ENCODE measurements around the gene SPEN.

The SPEN gene

GRCh38 chr1:15852828-15853302 is 5.4 kb downstream of the SPEN start (continued):
- TF ChIP-seq ZNF549 (tag by site-specific recombination; IDR thresholded peaks at IDR 0.05), result no peak
- TF ChIP-seq KLF7 (tag by site-specific recombination; IDR thresholded peaks at IDR 0.05; ENCODE audit: borderline replicate concordance), result no peak
- TF ChIP-seq ZBTB20 (tag by site-specific recombination; IDR thresholded peaks at IDR 0.05), result no peak
- no peak for TF ChIP-seq ZNF529 (tag by site-specific recombination; IDR thresholded peaks at IDR 0.05; ENCODE audit: insufficient replicate concordance)
- no peak for TF ChIP-seq ZNF23 (tag by site-specific recombination; IDR thresholded peaks at IDR 0.05; ENCODE audit: borderline replicate concordance)
- 0 out of 2 replicates have a peak, but pooled peaks have one; percentile 29 for TF ChIP-seq SCRT1 (tag by site-specific recombination; IDR thresholded peaks at IDR 0.05; ENCODE audit: borderline replicate concordance)
- TF ChIP-seq ZNF26 (tag by site-specific recombination; IDR thresholded peaks at IDR 0.05), result no peak
- TF ChIP-seq GLIS1 (tag by site-specific recombination; IDR thresholded peaks at IDR 0.05), result peak; percentile 87
- TF ChIP-seq REST (tag by site-specific recombination; IDR thresholded peaks at IDR 0.05), result no peak
- peak; percentile 36; the same call in 1 of the 2 replicates for TF ChIP-seq SP7 (tag by site-specific recombination; IDR thresholded peaks at IDR 0.05)
- no peak for TF ChIP-seq ZNF776 (tag by site-specific recombination; IDR thresholded peaks at IDR 0.05; ENCODE audit: borderline replicate concordance)
- no peak for TF ChIP-seq ZBTB17 (tag by site-specific recombination; IDR thresholded peaks at IDR 0.05)
- peak; percentile 82 for TF ChIP-seq PRDM10 (tag by site-specific recombination; IDR thresholded peaks at IDR 0.05)
- TF ChIP-seq ZNF621 (tag by site-specific recombination; IDR thresholded peaks at IDR 0.05), result no peak
- no peak for TF ChIP-seq ZNF2 (tag by site-specific recombination; IDR thresholded peaks at IDR 0.05)
- peak; percentile 16; the same call in 1 of the 2 replicates for TF ChIP-seq ZNF121 (tag by site-specific recombination; IDR thresholded peaks at IDR 0.05)
- TF ChIP-seq HOXC10 (CRISPR knock-in tag; IDR thresholded peaks at IDR 0.05), result no peak
- TF ChIP-seq ZSCAN5A (tag by site-specific recombination; IDR thresholded peaks at IDR 0.05), result no peak
- TF ChIP-seq YY1 (tag by site-specific recombination; IDR thresholded peaks at IDR 0.05), result no peak
- TF ChIP-seq SETDB1 (IDR thresholded peaks at IDR 0.05; ENCODE audit: insufficient read length, low read length), result no peak
- no peak for TF ChIP-seq KLF1 (tag by site-specific recombination; IDR thresholded peaks at IDR 0.05)
- TF ChIP-seq ZBTB8A (tag by site-specific recombination; IDR thresholded peaks at IDR 0.05), result no peak
- peak; percentile 18; the same call in 1 of the 2 replicates for TF ChIP-seq GLIS2 (tag by site-specific recombination; IDR thresholded peaks at IDR 0.05)
- TF ChIP-seq KLF9 (tag by site-specific recombination; IDR thresholded peaks at IDR 0.05; ENCODE audit: low read depth), result no peak
- no peak for TF ChIP-seq ZNF24 (tag by site-specific recombination; IDR thresholded peaks at IDR 0.05)
- TF ChIP-seq HOXA7 (CRISPR knock-in tag; IDR thresholded peaks at IDR 0.05; ENCODE audit: borderline replicate concordance), result no peak
- TF ChIP-seq ZNF138 (tag by site-specific recombination; IDR thresholded peaks at IDR 0.05; ENCODE audit: borderline replicate concordance), result no peak
- TF ChIP-seq ZFP41 (tag by site-specific recombination; IDR thresholded peaks at IDR 0.05; ENCODE audit: borderline replicate concordance), result no peak
- no peak for TF ChIP-seq TCF7L2 (IDR thresholded peaks at IDR 0.05; ENCODE audit: borderline replicate concordance, low read depth, low read length)
- TF ChIP-seq ZNF112 (tag by site-specific recombination; IDR thresholded peaks at IDR 0.05), result no peak
- peak; percentile 30; the same call in 1 of the 2 replicates for TF ChIP-seq OSR2 (tag by site-specific recombination; IDR thresholded peaks at IDR 0.05)
